LNCAP (cell line): ENCODE data around the gene MAPK9.

ENCODE experiments used
- TF ChIP-seq, protein P1 (sequence below): fragments of 450-650 bp; IDR thresholded peaks from 2 replicates; pipeline ENCODE4 v1.5.1; 2017; ENCODE audit warnings: mild to moderate bottlenecking

MAPK9 gene

DNA sequence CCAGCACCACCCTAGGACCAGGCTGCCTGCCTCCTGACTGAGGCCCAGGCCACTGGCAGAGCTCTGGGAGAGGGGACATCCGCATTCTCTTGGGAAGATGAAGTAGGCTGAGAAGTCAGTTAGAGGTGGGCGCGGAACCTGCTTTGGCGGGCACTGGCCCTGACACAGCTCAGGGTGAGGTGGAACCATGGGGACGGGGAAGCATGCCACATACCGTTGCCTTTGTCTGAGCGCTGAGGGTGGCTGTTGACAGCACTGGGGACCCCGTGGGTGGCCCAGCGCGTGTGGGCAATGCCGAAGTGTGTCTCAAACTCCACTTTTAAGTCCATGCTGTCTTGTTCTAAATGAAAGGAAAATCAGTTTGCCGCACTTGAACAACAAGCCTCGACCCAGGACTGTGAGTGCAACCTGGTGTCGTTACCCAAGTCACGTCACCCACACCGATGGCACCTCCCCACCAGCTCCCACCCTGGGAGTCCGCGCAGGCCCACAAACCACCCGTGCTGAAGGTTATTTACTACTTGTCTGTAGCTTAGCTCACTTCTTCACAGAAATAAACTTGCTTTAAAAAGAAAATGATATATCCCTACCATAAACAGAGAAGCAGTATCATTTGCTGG, 43.8 kb upstream of the MAPK9 start:
- TF ChIP-seq, protein P1, sequence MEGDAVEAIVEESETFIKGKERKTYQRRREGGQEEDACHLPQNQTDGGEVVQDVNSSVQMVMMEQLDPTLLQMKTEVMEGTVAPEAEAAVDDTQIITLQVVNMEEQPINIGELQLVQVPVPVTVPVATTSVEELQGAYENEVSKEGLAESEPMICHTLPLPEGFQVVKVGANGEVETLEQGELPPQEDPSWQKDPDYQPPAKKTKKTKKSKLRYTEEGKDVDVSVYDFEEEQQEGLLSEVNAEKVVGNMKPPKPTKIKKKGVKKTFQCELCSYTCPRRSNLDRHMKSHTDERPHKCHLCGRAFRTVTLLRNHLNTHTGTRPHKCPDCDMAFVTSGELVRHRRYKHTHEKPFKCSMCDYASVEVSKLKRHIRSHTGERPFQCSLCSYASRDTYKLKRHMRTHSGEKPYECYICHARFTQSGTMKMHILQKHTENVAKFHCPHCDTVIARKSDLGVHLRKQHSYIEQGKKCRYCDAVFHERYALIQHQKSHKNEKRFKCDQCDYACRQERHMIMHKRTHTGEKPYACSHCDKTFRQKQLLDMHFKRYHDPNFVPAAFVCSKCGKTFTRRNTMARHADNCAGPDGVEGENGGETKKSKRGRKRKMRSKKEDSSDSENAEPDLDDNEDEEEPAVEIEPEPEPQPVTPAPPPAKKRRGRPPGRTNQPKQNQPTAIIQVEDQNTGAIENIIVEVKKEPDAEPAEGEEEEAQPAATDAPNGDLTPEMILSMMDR, result no peak

DNA sequence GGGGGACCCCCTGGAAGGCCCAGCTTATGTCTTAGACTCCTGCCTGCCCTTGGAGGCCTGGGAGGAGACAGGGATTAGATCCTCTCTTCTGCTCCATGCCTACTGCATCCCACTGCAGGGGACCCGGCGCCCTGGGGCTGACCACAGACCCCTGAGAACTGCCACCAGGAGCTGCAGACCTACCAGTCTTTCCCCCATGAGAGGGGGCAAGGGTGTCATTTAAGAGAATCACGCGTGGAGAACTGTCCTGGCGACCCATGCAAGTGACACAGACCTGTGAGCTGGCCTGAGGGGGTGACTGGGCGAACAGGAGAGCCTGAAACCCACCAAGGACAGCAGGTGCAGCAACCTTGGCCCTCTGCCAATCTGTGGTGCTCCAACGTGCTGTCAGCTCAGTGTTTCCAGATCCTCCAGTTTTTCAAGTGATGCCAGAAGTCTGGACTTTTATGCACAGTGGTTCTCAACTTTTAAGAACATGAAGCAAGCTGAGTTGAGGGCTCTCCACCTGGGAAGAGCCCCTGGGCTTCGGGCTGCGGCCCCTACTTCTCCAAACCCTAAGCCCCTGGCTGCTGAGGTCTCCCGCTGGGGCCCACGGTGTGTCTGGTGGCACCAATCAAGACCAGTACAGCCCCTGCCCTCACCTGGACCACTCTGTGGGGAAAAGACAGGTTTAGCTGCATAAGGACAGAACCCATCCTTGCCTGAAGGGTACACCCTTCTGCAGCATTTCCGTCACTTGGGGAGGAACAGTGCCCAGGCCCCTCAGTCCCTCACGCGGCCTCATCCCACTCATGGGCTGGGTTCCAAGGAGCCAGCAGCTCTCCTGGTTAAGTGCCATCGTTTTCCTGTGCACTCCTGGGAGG, 43.1 kb upstream of the MAPK9 start:
- TF ChIP-seq, protein P1, result no peak

DNA sequence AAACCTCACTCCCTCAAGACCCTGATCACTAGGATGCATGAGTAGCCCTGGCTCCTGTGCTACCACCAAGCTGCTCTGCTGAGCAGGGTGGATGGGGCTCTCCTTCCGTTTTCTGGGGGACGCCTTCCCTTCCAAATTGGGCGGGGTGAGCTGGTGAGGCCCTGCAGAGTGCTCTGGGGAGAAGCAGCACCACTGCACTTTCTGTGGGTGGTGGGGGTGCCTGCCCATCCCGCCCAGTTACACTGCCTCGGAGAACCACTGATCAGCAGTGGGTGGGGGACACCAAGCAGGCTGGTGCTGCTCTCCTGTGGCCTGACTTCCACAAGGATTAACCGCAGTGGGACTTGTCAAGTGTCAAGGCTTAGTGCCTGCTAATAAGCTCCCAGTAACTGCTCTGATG, 42.3 kb upstream of the MAPK9 start:
- TF ChIP-seq, protein P1, result no peak

DNA sequence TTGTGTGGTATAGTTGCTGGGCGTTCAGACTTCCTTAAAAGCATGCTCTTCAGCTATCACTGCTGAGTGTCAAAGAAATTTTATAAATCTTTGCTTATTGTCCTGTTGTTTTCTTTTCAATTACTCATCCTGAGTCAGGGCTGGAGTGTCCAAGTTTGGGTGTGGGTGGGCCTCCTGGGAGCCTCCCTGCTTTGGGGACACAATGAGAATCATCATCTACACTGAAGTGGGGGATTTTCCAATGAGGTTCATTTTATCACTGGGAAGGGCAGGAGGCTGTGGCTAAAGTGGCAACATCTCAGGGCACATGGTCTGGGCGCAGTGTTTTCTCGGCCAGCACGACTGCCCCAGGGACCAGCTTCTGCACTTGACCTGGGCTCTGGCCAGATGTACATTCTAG, 41.8 kb upstream of the MAPK9 start:
- TF ChIP-seq, protein P1, result no peak

DNA sequence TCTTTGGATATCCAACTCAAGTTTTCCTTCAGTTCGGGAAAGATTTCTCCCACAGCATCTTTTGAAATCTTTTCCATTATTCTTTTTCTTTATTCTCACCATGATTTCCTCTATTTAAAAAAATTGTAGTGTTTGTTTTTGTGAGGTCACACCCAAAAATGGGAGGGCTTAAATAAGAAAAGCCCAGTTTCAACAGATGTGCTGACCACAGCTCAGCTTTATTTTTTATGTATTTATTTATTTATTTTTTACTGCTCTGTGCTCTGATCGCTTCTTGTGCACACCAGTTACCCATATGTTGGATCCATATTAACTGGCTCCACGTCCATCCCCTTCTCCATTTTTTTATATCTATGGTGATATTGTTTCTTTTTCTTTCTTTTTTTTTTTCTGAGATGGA, 41.0 kb upstream of the MAPK9 start:
- TF ChIP-seq, protein P1, result no peak

DNA sequence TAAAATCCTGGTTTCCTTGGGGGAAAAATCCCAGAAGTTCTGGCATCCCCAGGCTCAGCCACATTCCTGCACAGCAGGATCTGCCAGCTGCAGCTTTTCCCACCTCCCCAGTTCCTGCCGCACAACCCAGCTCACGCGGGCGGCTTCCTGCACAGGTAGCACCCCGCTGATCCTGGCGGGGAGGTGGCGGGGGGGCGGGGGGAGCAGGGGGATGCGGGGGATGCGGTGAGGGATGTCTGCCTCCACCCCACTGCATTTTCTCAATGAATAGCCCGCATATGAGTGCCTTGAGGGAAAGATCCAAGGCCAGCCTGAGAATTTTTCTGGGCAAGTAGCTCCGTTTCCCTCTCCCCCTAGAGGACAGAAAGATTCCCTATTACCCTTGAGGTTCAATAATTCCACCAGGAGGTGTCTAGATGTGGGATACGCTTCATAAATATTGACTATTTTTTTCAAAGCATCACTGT, 40.2 kb upstream of the MAPK9 start:
- TF ChIP-seq, protein P1, result no peak

DNA sequence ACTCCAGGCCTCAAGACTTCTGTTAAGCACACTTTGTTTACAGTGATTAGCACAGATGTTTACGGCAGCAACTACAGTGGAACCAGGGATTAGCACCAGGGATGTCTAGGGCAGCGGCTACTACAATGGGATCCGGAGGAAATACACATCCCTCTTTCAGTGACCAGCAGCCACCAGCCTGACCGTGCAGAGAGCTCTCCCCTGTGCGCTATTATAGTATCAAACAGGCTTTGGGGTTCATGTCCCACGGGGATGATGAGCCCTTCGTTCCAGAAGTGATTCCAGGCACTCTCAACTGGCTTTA, 39.7 kb upstream of the MAPK9 start:
- TF ChIP-seq, protein P1, result no peak
